ENCODE data around the gene HOXD10.

The HOXD10 gene

GRCh38 chr2:176079285-176079830 is 37.2 kb upstream of the HOXD10 start:
- no peak overlapping the region for H3K27ac ChIP-seq
- TF ChIP-seq, protein P1, sequence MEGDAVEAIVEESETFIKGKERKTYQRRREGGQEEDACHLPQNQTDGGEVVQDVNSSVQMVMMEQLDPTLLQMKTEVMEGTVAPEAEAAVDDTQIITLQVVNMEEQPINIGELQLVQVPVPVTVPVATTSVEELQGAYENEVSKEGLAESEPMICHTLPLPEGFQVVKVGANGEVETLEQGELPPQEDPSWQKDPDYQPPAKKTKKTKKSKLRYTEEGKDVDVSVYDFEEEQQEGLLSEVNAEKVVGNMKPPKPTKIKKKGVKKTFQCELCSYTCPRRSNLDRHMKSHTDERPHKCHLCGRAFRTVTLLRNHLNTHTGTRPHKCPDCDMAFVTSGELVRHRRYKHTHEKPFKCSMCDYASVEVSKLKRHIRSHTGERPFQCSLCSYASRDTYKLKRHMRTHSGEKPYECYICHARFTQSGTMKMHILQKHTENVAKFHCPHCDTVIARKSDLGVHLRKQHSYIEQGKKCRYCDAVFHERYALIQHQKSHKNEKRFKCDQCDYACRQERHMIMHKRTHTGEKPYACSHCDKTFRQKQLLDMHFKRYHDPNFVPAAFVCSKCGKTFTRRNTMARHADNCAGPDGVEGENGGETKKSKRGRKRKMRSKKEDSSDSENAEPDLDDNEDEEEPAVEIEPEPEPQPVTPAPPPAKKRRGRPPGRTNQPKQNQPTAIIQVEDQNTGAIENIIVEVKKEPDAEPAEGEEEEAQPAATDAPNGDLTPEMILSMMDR (IDR thresholded peaks at IDR 0.05): no peak
- DNase-seq (ENCODE audit: low spot score): peak; percentile 49
- peak overlapping the region; percentile 20 for H3K4me3 ChIP-seq

- no peak overlapping the region for H3K27ac ChIP-seq
- peak overlapping the region; percentile 56 for H3K4me3 ChIP-seq
- TF ChIP-seq, protein P1 (IDR thresholded peaks at IDR 0.05): peak; percentile 15
- DNase-seq (ENCODE audit: low spot score): peak; percentile 69
These were observed 36.6 kb upstream of the HOXD10 start for GRCh38 chr2:176079831-176080539.

DNA sequence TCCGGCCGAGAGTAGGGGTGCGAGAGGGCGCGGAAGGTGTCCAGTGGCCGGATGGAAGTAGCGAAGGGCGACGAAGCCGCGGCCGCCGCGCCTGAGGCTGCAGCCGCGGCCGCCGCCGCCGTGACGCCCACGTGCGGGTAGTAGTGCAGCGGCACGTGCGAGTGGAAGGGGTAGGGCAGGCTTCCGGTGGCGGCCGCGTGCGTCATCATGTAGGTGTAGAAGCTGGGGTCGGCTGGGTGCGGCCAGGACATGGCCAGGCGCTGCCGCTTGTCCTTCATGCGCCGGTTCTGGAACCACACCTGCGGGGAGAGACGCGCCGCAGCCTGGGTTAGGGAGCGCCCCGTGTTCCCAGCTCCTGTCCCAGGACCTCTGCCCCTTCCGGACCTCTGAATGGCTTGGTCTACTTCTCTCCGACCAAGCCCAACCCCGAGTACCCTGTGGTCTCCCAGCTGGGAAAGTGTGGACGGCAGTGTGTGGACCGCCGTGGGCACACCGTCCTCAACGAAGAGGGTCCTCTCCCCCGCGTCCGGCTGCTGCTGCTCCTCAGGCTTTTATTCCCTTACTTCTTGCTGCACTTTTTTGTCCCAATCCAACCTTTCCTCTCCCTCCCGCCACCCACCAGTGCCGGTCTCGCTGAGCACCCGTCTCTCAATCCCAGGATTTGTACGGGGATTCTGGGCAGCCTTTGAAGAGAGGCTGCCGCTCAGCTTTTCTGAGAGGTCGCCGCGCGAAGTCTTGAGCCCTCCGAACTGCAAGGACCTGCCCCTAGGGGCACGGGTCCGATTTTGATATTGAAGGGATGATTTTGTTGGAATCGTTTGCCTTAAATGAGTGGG is 35.8 kb upstream of the HOXD10 start:
- H3K4me3 ChIP-seq: peak overlapping the region; percentile 56
- TF ChIP-seq, protein P1 (IDR thresholded peaks at IDR 0.05): no peak
- peak; percentile 33 for DNase-seq (ENCODE audit: low spot score)

DNA sequence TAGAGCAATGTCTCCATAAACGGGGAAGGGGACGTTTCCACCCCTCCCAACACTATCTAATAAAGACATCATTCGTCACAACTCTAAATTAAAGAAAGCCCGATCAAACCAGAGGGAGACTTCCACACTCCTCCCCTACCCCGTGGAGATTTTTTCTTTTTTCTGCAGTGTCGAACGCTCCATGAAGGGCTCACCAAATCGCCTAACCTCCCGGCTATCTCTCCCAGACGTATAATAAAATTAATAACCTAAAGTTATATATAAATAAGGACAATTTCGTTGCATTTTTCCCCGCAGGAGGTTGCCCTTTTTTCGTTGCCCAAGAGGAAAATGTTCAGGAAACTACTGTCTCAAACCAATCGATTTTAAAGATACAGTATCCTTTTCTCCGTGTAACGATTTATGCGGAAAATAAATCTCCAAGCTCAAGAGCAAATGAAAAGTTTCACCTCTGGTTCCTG is 35.2 kb upstream of the HOXD10 start:
- H3K4me3 ChIP-seq: no peak overlapping the region
- TF ChIP-seq, protein P1 (IDR thresholded peaks at IDR 0.05): no peak
- peak; percentile 26 for DNase-seq (ENCODE audit: low spot score)
- H3K27ac ChIP-seq: no peak overlapping the region

More for the DNA sequence above, 35.8 kb upstream of the HOXD10 start:
- H3K27ac ChIP-seq: no peak overlapping the region

- DNase-seq (ENCODE audit: low spot score): peak; percentile 64
- TF ChIP-seq, protein P1 (IDR thresholded peaks at IDR 0.05): no peak
- Histone ChIP-seq H3K4me3 (peak overlapping the region; percentile 41), H3K27ac (no peak overlapping the region)
These were observed 34.6 kb upstream of the HOXD10 start for GRCh38 chr2:176081837-176082524.

DNA sequence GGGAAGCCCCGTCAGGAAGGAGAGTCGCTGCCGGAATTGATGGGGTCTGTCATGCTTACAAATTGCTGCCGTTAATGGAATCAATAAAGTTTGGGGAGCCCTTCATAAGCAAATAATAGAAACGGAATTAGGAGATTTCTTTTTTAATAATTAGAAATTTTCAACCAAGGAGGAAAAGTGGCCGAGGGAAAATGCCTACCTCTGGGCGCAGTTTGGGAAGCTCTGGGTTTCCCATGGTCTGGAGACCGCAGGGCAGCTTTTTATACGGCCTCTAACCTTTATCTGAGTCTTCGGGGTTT is 34.1 kb upstream of the HOXD10 start:
- H3K27ac ChIP-seq: no peak overlapping the region
- H3K4me3 ChIP-seq: peak overlapping the region; percentile 41
- TF ChIP-seq, protein P1 (IDR thresholded peaks at IDR 0.05): no peak
- DNase-seq (ENCODE audit: low spot score): no peak
